Neural progenitor cell (in vitro differentiated cells): ENCODE results near the gene TCERG1L. TPM values are rescaled to one million over a fixed set of nuclear protein-coding genes. Genes with fewer than 3 reads are reported as not detected.

ENCODE experiments used
- DNase-seq: peaks from one replicate; pipeline ENCODE4 v3.0.0-alpha.2; 2016; ENCODE audit warnings: low spot score
- H2AFZ ChIP-seq: fragments of 200-600 bp; sonication (generic); replicated peaks from 2 replicates; pipeline ENCODE4 v1.6.1; 2016; ENCODE audit warnings: antibody characterized with exemption
- H3F3A ChIP-seq: fragments of 200-600 bp; sonication (generic); 2 replicates; pipeline ENCODE4 v1.6.1; 2016; ENCODE audit warnings: antibody characterized with exemption, low read depth
- H3K27ac ChIP-seq: fragments of 200-600 bp; sonication (generic); 2 replicates; pipeline ENCODE4 v1.5.1; 2016; ENCODE audit warnings: mild to moderate bottlenecking
- H3K27me3 ChIP-seq: fragments of 200-600 bp; sonication (generic); 2 replicates; pipeline ENCODE4 v1.6.1; 2016; ENCODE audit warnings: mild to moderate bottlenecking, moderate library complexity
- H3K36me3 ChIP-seq: fragments of 200-600 bp; sonication (generic); 2 replicates; pipeline ENCODE4 v1.5.1; 2016
- H3K4me1 ChIP-seq: fragments of 200-600 bp; sonication (generic); 2 replicates; pipeline ENCODE4 v1.6.1; 2016; ENCODE audit warnings: mixed run types
- H3K4me2 ChIP-seq: fragments of 200-600 bp; sonication (generic); 2 replicates; pipeline ENCODE4 v1.6.1; 2016
- H3K4me3 ChIP-seq: fragments of 200-600 bp; sonication (generic); 2 replicates; pipeline ENCODE4 v1.5.1; 2016
- H3K79me2 ChIP-seq: fragments of 200-600 bp; sonication (generic); 2 replicates; pipeline ENCODE4 v1.6.1; 2016; ENCODE audit warnings: low read depth
- H3K9ac ChIP-seq: fragments of 200-600 bp; sonication (generic); 2 replicates; pipeline ENCODE4 v1.6.1; 2016
- H3K9me3 ChIP-seq: fragments of 200-600 bp; sonication (generic); 2 replicates; pipeline ENCODE4 v1.5.1; 2016; ENCODE audit warnings: low read depth
- H4K20me1 ChIP-seq: fragments of 200-600 bp; sonication (generic); 2 replicates; pipeline ENCODE4 v1.6.1; 2016; ENCODE audit warnings: low read depth
- H3K27ac Mint-ChIP-seq: 3 replicates; pipeline ENCODE4 v1.8.0; 2021; ENCODE audit warnings: mixed read lengths
- H3K27me3 Mint-ChIP-seq: 2 replicates; pipeline ENCODE4 v1.8.0; 2022; ENCODE audit warnings: low read depth, mild to moderate bottlenecking, inconsistent platforms, moderate library complexity, mixed read lengths; ENCODE audit not compliant: insufficient read depth
- H3K36me3 Mint-ChIP-seq: 3 replicates; pipeline ENCODE4 v1.8.0; 2021; ENCODE audit warnings: mixed read lengths
- H3K4me1 Mint-ChIP-seq: 3 replicates; pipeline ENCODE4 v1.8.0; 2021; ENCODE audit warnings: mixed read lengths
- H3K4me3 Mint-ChIP-seq: 3 replicates; pipeline ENCODE4 v1.8.0; 2021; ENCODE audit warnings: mild to moderate bottlenecking, moderate library complexity, mixed read lengths
- H3K9me3 Mint-ChIP-seq: 3 replicates; pipeline ENCODE4 v1.8.0; 2020; ENCODE audit warnings: mixed read lengths
- EZH2 ChIP-seq: fragments of 200-600 bp; sonication (generic); IDR thresholded peaks from 2 replicates; pipeline ENCODE4 v1.6.1; 2017; ENCODE audit warnings: antibody characterized with exemption, mild to moderate bottlenecking, moderate library complexity
- EZH2phosphoT487 ChIP-seq: fragments of 200-600 bp; sonication (generic); IDR thresholded peaks from 2 replicates; pipeline ENCODE4 v1.6.1; 2017; ENCODE audit warnings: antibody characterized with exemption
- total RNA-seq: library from RNA; depleted of rRNA; stranded (reverse); fragments of >200 nt; gene quantifications from 2 replicates; pipeline ENCODE4 v1.2.3, GENCODE V29; 2015; ENCODE audit warnings: low replicate concordance
- TF ChIP-seq, protein P1 (sequence below): fragments of 200-600 bp; sonication (generic); IDR thresholded peaks from 2 replicates; pipeline ENCODE4 v1.5.1; 2017; ENCODE audit warnings: antibody characterized with exemption, mild to moderate bottlenecking

Gene TCERG1L
- total RNA-seq, 1 donor from 2014 or later: 1.8 TPM

DNA sequence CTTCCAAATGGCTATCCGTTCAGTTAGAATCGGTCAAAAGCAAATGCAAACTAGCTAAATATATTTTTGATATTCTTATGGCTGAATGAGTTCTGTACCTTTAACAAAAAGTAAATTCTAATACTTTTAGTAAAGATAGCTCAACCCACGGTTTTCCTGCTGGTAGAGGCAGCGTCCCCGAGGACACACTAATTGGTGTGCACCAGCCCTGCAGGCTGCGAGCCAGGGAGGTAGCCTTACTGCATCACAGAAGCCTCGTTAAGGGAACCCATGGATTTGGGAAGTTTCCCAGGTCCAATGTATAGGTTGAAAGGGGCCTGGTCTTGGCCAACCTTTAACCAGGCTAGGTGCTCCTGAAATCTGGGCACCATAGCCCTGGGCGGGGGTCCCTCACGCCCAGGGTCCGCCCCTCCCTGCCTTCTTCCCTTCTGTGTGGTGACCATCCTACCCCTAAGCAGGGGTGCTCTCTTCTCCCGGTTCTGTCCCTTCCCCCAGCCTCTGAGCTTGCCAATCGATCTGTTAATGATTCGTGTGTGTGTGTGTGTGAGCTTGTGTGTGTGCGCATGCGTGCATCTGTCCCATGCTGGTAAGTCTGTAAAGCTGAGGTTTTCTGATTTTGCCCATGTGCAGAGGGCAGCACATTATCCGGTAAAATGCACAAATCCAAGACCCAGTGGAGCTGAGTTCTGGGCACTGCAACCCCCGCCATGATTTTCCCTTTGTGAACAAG lies 191.7 kb downstream of the TCERG1L start:
- H3K4me2 ChIP-seq: no peak overlapping the region
- H3K79me2 ChIP-seq: no peaks in the 10 kb centered on the region
- H3K27me3 ChIP-seq: no peaks in the 10 kb centered on the region
- H2AFZ ChIP-seq: no peak overlapping the region
- H3K36me3 ChIP-seq: no peaks in the 10 kb centered on the region
- H3K4me3 Mint-ChIP-seq: no peak overlapping the region
- no peak overlapping the region for H3K27ac ChIP-seq
- no peak for TF ChIP-seq EZH2
- TF ChIP-seq, protein P1, sequence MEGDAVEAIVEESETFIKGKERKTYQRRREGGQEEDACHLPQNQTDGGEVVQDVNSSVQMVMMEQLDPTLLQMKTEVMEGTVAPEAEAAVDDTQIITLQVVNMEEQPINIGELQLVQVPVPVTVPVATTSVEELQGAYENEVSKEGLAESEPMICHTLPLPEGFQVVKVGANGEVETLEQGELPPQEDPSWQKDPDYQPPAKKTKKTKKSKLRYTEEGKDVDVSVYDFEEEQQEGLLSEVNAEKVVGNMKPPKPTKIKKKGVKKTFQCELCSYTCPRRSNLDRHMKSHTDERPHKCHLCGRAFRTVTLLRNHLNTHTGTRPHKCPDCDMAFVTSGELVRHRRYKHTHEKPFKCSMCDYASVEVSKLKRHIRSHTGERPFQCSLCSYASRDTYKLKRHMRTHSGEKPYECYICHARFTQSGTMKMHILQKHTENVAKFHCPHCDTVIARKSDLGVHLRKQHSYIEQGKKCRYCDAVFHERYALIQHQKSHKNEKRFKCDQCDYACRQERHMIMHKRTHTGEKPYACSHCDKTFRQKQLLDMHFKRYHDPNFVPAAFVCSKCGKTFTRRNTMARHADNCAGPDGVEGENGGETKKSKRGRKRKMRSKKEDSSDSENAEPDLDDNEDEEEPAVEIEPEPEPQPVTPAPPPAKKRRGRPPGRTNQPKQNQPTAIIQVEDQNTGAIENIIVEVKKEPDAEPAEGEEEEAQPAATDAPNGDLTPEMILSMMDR: no peak
- TF ChIP-seq EZH2phosphoT487: no peak
- H3K27ac Mint-ChIP-seq: no peak overlapping the region
- H3K9me3 ChIP-seq: no peaks in the 10 kb centered on the region
- peaks cover 4% of the 10 kb centered on the region for H3K9me3 Mint-ChIP-seq
- no peak overlapping the region for H3K9ac ChIP-seq
- H3K4me1 Mint-ChIP-seq: no peaks in the 10 kb centered on the region
- no peaks in the 10 kb centered on the region for H4K20me1 ChIP-seq
- H3K36me3 Mint-ChIP-seq: no peaks in the 10 kb centered on the region
- H3K27me3 Mint-ChIP-seq: peaks cover 2% of the 10 kb centered on the region
- H3F3A ChIP-seq: no peaks in the 10 kb centered on the region
- no peaks in the 10 kb centered on the region for H3K4me1 ChIP-seq
- no peak overlapping the region for H3K4me3 ChIP-seq
- DNase-seq: no peak

DNA sequence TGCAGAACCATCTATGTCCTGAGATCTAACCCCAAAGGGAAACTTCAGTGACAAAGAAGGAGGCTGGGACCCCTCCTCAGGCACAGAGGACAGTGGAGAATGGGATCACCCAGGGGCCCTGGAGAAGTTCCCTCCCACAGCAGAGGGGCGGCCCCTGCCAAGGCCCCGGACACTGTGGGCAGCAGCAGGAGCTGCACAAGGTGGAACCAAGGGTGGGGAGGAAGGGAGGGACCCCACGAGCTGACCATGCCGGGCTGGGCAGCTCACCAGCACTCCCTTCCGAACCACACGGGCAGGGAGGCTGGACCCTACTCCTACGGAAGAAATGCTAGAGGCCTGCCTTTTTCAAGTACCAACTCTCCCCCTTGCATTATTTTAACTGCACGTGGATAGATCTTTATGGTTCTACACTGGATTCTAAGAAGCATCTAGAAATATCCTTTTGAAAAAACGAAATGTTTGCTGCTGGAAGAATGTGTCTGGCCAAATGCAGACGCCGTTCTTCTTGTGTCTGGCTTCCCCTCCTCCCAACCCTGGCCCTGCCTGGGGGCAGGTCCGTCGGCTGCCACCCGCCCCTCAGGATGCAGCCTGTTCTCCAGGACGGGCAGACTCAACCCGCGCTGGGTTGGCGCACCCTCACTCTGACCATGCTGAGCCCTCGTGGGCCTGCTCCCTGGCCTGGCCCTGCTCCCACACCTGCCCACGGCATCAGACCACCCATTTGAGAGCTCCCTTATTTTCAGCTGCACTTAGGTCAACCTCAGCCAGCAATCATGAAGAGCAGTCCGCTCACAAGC lies 193.9 kb downstream of the TCERG1L start:
- H3K27ac Mint-ChIP-seq: no peak overlapping the region
- Histone ChIP-seq H3K4me1 (no peaks in the 10 kb centered on the region), H3K9ac (no peak overlapping the region), H3K4me3 (no peak overlapping the region), H3K9me3 (no peaks in the 10 kb centered on the region), H2AFZ (no peak overlapping the region), H3K36me3 (no peaks in the 10 kb centered on the region), H3K4me2 (no peak overlapping the region), H3F3A (no peaks in the 10 kb centered on the region), H3K27me3 (no peaks in the 10 kb centered on the region), H3K27ac (no peak overlapping the region), H3K79me2 (no peaks in the 10 kb centered on the region), H4K20me1 (no peaks in the 10 kb centered on the region)
- H3K27me3 Mint-ChIP-seq: peaks cover 4% of the 10 kb centered on the region
- H3K4me3 Mint-ChIP-seq: no peak overlapping the region
- H3K36me3 Mint-ChIP-seq: no peaks in the 10 kb centered on the region
- H3K9me3 Mint-ChIP-seq: peaks cover 4% of the 10 kb centered on the region
- TF ChIP-seq, protein P1: no peak
- TF ChIP-seq EZH2phosphoT487: no peak
- TF ChIP-seq EZH2: no peak
- no peaks in the 10 kb centered on the region for H3K4me1 Mint-ChIP-seq
- no peak for DNase-seq

DNA sequence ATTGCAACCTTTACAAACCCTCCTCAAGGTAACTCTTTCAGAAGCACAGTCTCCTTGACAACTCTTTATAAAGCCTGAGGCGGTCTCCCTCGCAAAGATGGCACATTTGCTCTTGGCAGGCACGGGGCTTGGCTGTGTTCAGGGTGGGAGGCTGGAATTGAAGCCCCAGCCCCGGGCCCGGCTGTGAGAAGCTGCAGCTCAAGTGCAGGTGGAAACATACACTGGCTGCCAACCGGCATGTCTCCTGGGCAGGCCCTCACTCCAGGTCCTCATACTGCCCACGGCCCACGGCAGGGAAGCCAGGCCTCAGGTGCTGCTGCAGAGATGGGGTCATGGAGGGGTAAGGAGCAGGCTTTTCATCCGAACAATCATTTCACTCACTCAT lies 194.5 kb downstream of the TCERG1L start:
- DNase-seq: no peak
- H3K36me3 ChIP-seq: no peaks in the 10 kb centered on the region
- Mint-ChIP-seq H3K36me3 (no peaks in the 10 kb centered on the region), H3K4me3 (no peak overlapping the region), H3K27ac (no peak overlapping the region), H3K9me3 (no peaks in the 10 kb centered on the region), H3K4me1 (no peaks in the 10 kb centered on the region), H3K27me3 (peaks cover 6% of the 10 kb centered on the region)
- H2AFZ ChIP-seq: no peak overlapping the region
- no peaks in the 10 kb centered on the region for H3K79me2 ChIP-seq
- TF ChIP-seq EZH2phosphoT487 (no peak), EZH2 (no peak)
- TF ChIP-seq, protein P1: no peak
- no peaks in the 10 kb centered on the region for H3F3A ChIP-seq
- no peaks in the 10 kb centered on the region for H3K27me3 ChIP-seq
- H3K4me3 ChIP-seq: no peak overlapping the region
- no peak overlapping the region for H3K27ac ChIP-seq
- no peak overlapping the region for H3K4me2 ChIP-seq
- H3K9ac ChIP-seq: no peak overlapping the region
- H3K4me1 ChIP-seq: no peaks in the 10 kb centered on the region
- no peaks in the 10 kb centered on the region for H4K20me1 ChIP-seq
- no peaks in the 10 kb centered on the region for H3K9me3 ChIP-seq
